GM19463 (cell line): ENCODE results near the gene NHP2.
"Not testable (repeated sequence)": the region's sequence is repeated elsewhere in the genome, so short reads cannot be mapped to it uniquely, and the experiment has no call there.

Experiments
- ATAC-seq: cut with Tn5 transposase; IDR thresholded peaks from one replicate; pipeline ENCODE4 v1.9.1; 2021; ENCODE audit warnings: mild to moderate bottlenecking, moderate library complexity; ENCODE audit not compliant: unreplicated experiment

NHP2 gene

GRCh38 chr5:178131446-178131996, 22.2 kb downstream of the NHP2 start:
- ATAC-seq, result no peak

DNA sequence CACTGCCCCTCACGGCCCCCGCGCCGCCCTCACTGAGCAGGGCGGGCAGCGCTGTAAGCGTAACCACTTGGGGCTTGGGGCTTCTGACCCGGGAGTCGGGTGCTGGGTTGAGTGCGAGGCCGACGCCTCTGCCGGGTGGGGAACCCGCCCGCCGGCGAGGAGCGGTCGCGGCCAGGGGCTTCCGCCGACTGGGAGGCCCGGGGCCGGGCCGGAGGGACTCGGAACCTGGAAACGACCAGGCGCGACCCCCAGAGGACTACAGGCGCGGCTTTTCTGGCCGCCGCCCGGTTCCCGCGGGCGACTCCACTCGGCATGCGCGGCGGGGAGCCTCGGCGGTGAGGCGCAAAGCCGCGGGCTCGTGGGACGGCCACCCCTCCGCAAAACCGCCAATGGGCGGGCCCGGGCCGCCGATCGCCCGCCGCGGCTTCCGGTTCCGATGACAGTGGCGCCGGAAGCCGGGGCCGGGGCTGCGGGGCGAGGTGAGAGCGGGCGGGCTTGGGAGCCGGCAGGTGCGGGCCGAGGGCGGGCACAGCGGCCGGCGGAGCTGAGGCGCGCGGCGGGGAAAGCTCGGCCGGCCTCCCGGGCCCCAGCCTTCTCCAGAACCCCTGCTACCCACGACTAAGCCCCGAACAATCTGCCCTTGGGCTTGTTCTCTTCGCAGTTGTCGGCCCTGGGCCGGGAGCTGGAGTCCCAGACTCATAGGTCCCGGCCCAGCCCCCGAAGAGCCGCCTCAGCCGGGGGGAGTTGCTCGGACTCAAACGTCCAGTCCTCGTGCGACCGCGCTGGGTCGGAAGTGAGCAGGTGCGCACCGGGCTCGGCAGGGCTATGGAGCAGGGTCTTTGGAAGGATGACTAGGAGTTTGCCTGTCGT, 22.9 kb downstream of the NHP2 start, which contains the start of gene RMND5B:
TSS of gene RMND5B (plus strand) at position 439 of the 870 bp plus-strand sequence. CDS start 7,106 bp downstream, outside the sequence.
- ATAC-seq, result peak; percentile 88

DNA sequence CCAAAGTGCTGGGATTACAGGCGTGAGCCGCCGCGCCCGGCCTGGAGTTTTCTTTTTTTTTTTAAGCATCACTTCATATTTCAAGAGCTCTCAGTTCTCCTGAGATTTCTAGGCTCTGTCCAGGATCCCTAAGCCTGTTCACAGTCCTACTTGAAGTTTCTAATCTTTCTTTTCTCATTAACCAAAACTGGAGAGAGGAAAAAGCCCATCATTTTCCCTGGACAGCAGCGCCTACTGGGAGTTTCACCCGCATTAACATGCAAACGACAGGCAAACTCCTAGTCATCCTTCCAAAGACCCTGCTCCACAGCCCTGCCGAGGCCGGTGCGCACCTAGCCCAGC, 23.5 kb downstream of the NHP2 start:
- not testable (repeated sequence) for ATAC-seq

- ATAC-seq, result no peak
Observed at GRCh38 chr5:178129296-178129695, 24.4 kb downstream of the NHP2 start.

GRCh38 chr5:178127300-178128009, 26.2 kb downstream of the NHP2 start:
- ATAC-seq, result not testable (repeated sequence)

GRCh38 chr5:178126556-178126955, 27.1 kb downstream of the NHP2 start:
- ATAC-seq, result no peak

DNA sequence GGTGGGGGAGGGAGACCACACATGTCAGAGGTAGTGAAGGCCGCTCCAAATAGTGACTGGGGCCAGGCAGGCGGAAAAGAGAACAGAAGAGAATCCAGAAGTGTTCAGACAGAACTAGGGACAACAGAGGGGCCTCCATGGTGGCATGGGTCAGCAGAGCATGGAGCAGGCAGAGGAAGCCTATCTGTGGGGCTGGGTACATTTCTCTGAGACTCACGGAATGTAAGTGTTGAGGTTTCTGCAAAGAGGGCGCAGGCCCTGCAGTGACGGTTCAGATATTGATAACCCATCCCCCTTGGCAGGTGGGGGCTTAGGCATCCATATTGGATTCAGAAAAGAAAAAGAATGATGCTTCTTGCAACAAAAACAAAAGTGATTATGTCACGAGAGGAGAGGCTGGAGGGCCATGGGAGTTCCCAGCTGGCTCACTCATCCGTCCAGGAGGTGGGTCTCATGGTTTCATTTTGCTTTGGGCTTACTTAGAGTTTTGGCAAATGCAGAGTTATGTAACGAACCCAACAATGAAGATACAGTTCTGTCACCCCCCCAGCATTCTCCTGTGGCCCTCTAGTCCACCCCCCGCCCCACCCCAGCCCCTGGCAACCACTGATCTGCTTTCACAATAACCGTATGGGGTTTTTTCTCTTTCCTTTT, 28.3 kb downstream of the NHP2 start:
- ATAC-seq, result no peak

- no peak for ATAC-seq
Observed at GRCh38 chr5:178123966-178124925, 29.4 kb downstream of the NHP2 start.

DNA sequence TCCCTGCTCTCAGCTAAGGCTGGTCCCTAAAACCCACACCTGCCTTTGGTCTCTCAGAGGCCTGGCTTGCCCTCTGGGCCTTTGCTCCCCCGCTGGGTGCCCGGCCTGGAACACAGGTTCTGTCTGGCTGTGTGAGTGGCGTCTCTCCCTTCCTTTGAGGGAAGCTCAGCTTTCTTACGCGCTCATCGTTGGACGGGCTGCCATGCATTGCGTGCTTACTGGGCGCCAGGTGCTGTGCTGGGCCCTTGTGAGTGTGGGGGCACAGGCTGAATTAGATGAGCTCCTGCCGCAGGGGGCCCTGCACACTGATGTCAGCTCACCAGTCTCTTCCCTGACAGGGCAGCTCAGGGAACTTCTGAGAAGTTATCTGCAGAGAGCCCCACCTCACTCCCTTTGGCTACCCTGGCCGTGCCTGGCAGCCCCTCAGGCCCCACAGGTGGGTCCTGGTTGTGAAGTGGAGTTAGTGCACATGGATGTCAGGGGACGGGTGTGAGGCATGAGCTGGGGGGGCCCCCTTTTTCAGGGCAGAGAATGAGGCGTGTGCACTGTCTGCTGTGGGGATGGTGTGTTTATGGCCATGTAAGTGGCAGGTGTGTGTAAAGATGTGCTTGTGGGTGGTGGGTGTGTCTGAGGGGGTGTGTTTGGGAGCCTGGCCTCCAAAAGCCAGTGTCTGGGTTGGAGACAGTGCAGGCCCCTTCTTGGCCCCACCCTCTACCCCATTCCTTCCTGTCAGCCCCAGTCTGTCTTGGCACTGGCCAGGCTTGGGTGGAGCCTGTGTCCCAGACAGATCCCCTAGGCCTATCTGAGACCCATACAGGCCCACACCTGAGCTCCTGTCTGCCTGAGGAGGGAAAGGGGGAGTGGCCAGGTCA, 30.4 kb downstream of the NHP2 start:
- no peak for ATAC-seq

- ATAC-seq, result no peak
Observed at GRCh38 chr5:178122346-178122745, 31.3 kb downstream of the NHP2 start.

DNA sequence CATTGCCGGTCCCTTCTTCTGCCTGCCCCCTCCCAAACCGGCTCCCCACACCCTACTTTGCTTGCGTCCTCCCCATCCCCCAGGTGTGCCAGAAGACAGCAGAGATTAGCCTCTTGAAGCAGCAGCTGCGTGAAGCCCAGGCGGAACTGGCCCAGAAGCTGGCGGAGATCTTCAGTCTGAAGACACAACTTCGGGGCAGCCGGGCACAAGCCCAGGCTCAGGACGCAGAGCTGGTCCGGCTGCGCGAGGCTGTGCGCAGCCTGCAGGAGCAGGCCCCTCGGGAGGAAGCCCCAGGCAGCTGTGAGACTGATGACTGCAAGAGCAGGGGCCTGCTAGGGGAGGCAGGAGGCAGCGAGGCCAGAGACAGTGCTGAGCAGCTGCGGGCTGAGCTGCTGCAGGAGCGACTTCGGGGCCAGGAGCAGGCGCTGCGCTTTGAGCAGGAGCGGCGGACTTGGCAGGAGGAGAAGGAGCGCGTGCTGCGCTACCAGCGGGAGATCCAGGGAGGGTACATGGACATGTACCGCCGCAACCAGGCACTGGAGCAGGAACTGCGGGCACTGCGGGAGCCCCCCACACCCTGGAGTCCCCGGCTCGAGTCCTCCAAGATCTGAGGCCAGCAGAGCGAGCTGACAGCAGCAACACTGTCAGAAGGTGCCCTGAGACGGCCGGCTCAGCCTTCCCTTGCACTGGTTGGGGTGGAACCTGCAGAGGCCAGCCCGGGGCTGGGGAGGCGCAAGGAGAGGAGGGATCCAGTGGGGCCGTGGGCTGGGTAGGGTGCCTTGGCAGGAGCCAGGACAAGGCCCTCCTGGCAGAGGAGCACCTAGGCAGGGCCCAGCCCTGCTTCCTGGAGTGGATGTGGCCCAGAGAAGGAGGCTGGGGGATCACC, 32.1 kb downstream of the NHP2 start:
- ATAC-seq, result no peak

GRCh38 chr5:178120607-178121357, 32.9 kb downstream of the NHP2 start:
- peak; percentile 79 for ATAC-seq

GRCh38 chr5:178119915-178120606, 33.6 kb downstream of the NHP2 start:
- no peak for ATAC-seq

DNA sequence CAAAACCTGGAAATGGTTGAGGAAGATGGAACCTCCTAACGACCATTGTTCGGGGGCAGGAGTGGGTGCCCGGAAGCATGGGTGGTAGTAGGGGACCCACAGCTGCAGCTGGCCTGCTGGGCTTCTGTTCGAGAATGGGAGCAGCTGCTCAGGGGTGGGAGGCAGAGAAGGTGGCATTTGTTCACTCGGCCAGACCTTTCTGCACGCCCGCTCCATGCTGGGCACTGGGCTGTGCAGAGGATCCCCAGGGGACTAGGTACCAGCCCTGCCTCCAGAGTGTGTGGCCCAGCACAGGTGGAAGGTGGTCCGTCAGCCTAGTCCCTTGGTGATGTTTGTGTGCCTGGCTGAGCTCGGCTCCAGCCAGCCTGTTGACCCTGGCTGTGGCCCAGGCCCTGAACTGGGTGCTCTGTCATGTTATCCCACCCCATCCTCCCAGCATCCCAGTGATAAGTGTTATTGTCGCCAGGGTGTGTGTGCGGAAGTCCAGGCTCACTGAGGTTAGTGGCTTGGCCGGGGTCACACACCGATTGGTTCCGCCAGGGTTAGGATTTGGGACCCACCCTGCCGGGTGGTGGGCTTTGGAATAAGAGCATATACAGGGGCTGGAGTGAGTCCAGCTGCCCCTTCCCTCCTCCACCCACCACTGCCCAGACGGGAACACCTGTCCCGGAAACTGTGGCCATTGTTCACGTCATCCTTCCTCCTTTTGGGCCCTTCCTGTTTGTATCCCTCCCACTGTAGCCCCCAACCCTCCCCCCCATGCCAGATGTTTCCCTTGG, 35.6 kb downstream of the NHP2 start:
- ATAC-seq, result no peak

DNA sequence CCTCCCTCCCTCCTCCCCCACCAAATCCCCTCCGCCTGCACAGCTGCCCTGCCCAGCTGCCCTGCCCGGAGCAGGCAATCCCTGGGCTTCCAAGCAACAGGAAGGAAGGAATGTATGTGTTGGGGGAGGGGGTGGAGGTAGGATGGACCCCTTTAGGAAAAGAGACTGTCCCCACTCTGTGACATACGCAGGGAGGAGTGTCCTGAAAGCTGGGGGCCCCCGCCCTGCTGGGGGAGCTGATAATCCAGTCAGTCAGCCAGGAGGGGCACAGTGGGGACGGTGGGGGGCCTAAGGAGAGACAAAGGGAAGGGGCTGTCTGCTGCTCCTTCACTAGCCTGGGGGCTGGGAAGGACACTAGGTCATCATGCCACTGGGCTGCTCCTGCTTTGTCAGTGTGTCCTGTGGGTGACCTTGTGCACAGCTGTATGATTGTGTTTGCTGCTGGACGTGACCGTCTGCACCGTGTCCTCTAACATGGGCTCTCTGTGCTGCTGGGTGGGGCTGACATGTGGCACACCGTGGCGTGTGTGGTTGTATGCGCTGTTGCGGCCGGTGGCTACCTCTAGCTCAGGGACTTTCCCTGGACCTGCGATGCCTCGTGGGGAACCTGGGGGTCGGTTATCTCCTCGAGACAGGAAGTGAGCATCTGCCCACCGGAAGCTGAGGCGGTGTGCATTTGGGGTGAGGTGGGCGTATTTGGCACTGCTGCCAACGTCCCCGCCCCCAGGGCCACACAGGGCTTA, 37.4 kb downstream of the NHP2 start:
- ATAC-seq, result peak; percentile 27

- ATAC-seq, result no peak
Observed at GRCh38 chr5:178115814-178116142, 37.9 kb downstream of the NHP2 start.
